Measurements from ENCODE around the gene KDM3A.

KDM3A gene

GRCh38 chr2:86433137-86433536 lies 8.0 kb upstream of the KDM3A start:
- DNase-seq: no peak

DNA sequence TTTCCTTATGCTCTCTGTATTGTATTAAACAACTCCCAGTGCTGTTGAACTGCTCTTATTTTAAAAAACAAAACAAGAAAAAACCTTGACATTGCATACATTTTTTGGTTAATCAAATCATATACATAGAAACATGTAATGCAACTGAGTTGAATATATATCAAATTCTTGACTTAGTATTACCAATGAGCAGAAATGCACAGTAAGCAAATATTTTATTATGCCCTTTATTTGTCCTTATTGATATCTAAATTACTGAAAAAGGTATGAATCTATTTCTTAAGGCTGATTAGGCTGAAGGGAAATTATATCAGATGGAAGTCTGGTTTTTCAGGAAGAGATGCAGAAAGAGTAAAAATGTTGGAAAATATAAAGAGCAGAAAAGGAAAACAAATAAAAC lies 6.9 kb upstream of the KDM3A start:
- DNase-seq: no peak

DNA sequence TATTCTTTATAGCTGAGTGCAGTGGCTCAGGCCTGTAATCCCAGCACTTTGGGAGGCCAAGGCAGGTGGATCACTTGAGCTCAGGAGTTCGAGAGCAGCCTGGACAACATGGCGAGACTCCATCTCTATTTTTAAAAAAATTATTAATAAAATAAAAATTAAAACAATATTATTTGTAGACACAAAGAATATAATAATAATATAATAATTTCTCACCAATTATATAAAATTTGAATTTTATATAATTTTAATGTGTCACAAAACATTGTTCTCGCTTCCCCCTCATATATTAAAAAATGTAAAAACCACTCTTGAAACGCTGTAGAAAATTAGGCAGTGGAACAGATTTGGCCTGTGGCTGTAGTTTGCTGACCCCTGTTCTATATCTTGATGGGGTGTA lies 5.6 kb upstream of the KDM3A start:
- DNase-seq: no peak

DNA sequence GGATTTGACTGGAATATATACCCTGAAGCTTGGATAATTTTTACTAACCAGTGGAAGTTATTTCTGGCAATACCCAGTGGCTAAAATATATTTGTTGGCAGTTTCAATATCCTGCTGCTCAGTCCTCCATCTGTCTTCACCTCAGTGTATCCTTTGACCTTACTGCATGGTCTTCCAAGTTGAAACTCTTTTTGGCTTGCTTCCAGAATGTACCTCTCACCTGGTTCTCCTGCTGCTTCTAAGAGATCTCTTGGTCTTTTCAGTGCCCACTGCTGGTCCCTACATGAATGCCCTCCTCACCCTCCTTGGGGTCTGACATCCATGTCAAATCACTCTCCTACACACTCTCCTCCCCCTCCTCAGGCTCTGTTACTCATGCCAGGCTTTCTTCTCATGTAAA lies 4.8 kb upstream of the KDM3A start:
- no peak for DNase-seq

DNA sequence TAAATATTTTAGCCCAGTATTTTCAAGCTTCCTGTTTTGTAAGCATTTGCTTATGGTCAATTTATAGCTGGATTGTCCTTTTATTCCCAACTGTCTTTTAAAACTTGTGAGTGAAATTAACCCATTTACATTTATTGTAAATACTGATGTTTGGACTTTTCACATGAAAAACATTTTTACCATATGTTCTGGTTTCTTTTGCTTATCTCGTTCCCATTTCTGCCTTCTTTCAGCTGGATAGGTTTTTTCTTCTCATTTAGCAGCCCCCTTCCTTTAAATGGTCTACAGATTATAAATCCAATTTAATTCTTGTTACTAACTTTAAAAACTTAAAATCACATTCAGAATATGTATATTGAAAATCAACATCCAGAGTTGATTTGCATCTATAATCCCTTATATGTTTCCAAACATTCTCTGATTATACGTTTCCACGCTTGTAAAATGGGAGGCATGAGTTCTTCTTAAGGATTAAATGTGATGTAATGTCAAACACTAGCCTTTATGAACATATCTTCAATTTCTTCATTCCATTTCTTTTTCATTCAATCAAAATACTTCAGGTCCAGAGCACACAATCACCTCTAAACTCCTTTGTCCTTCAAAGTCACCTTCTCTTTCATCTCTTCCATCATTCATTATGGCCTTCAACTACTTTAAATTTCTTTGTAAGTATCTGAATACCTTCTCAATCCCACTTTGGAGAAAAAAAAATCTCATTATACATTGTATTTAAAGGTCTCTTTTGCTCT lies 1.1 kb upstream of the KDM3A start:
- no peak for DNase-seq

DNA sequence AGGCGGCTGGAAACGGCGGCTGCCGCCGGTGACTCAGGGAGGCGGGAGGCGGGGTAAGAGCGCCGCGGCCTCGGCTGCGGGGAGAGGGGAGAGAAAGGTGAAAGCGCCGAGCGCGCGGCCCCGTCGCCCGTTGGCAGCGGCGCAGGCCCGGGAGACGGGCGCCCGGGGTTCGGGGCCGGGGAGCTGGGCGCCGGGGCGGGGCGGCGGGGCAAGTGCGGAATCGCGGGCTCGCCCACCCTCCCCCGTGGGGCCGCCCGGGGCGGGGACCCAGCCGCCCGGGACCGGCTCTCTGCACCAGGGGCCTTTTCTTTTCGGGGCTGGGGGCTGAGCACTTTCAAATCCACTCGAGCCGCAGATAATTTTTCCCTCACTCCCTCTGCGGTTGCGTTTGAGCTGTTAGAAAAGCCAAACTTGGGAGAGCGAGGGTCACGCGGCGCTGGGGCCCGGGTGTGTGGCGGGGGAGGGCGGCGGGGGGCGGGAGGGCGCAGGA lies 266 bp downstream of the KDM3A start:
- no peak for DNase-seq

DNA sequence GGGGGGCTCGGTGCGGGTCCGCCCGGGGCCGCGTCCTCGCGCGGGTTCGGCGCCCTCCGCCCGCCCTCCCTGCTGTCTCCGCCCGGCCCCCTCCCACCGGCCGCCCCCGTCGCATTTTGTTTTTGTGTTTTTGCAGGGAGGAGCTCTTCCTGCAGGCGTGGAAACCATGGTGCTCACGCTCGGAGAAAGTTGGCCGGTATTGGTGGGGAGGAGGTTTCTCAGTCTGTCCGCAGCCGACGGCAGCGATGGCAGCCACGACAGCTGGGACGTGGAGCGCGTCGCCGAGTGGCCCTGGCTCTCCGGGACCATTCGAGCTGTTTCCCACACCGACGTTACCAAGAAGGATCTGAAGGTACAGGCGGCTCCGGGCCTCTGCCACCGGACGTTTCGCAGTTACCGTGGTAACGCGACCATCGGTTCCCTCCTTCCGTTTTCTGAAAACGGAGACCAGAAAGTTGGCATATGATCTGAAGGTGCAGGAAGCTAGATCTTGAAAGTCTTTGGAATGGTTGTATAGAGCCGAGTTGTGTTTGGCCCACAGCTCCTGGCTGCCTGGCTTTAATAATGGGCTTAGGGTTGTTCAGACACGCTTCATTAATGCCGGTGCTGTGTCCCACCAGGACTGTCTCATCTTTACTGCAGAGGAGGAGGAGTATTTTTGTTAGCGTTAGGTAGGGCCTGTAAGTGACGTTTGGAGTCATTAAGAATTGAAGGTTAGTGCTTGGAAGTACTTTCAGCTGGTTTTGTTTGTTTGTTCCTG lies 891 bp downstream of the KDM3A start:
- peak; percentile 83 for DNase-seq

DNA sequence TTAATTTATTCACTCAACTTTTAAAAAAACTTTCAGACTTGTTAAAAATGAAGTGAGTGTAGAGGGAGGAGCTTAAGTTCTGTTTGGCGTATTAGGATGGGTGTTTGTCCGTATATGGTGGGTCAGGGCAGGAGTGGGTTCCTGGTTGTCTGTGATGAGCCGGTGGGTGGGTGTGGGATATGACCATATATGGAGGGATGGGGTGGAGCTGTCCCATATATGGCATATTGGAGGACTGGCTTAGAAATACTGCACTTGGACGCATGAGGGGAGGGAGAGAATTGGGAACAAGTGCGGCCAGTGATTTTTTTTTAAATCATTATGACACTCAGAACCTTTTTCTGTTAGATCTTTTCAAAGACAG lies 1.5 kb downstream of the KDM3A start:
- DNase-seq: peak; percentile 89

DNA sequence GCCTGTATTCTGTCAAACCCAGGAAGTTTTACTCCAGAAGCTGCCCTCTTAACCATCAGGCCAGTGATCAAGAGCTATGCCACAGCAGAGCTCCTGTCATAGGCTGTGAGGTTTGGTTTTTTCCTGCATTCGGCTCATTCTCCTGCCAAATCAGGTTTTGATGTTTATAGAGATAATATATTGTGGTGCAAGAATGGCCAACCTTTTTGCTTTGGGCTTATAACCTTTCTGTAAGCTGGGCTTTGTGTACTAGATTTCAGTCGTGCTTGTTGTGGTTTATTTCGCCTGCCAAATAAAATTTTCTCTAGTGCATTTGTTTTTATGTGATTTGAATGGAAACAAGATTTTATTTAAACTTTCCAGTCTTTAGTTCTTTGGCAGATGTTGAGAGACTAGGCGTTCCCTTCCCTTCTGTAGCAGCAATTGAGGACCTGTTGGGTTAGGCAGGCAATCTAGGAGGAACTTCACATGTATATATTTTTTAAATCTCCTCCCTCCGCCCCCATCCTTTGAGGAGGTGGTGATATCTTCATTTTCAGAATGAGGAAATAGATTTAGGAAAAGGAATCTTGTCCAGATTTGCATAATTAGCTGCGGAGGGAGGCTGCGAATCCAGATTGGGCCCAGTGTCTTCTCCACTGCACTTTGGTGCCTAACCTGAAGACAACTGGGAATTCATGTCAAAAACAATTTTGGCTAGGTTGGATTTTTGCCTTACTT lies 2.6 kb downstream of the KDM3A start:
- DNase-seq: no peak

- no peak for DNase-seq
Measured at GRCh38 chr2:86445436-86445835, 4.3 kb downstream of the KDM3A start.

- no peak for DNase-seq
Measured at GRCh38 chr2:86446060-86446459, 4.9 kb downstream of the KDM3A start.

GRCh38 chr2:86453836-86454235 lies 12.7 kb downstream of the KDM3A start:
- DNase-seq: peak; percentile 52

DNA sequence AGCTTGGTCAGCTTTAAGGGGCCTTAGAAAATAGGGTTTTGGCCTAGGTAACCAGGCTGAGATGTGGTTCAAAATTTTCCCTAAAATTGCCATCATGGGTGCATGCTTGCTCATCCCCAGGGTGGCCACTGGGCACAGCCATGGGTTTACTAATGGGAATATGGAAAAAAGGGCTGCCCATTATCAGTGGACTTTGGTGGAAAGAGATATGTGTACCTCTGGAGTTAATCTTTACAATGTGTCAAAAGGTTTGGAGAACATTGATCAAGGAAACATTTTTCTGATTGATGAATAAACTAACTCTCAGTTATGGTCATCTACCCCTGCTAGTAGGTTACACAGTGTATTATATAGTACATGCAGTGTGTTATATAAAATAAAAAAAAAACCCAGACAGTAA lies 13.1 kb downstream of the KDM3A start:
- no peak for DNase-seq

- no peak for DNase-seq
Measured at GRCh38 chr2:86455181-86455580, 14.0 kb downstream of the KDM3A start.

GRCh38 chr2:86461042-86461743 lies 20.0 kb downstream of the KDM3A start:
- DNase-seq: no peak

GRCh38 chr2:86464652-86465051 lies 23.5 kb downstream of the KDM3A start:
- peak; percentile 56 for DNase-seq

GRCh38 chr2:86466306-86466705 lies 25.1 kb downstream of the KDM3A start:
- no peak for DNase-seq

DNA sequence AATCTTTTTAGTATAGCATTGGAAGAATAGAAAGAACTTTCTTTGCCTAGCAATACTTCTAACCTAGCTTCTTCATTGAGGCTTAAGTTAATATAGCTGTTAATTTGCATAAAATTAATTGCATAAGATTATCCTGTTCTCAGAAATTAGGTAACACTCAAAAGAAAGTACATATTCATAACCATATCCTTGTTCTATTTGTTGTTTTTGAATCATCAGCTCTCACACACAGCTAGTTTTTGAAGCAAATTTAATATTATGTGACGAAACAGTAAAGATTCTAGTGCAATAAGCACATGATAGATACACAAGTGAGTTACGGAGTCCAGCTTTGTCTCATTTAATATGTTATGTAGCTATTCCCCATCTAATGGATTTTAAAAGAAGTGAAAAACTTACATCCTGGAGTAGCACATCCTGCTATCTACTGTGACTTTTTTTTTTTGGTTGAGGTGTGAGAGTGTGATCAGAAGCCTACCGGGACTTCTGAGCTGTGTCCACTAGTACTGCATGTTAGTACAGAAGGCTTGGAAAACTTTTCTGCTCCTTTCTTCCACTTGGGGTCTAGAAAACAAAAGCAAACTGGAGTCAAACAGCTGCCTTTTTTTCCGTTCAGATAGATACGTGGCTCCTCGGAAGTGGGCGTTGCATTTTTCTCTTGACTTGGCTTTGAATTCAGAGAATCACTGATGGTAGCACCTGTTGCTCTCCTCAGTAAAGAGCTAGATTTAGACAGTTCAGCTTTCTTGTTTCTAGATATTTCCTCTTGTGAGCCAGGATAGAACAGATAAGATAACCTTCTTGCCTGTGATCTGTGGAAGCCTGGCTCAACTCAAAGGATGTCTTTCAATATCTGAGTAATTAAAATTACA lies 27.2 kb downstream of the KDM3A start:
- DNase-seq: no peak

DNA sequence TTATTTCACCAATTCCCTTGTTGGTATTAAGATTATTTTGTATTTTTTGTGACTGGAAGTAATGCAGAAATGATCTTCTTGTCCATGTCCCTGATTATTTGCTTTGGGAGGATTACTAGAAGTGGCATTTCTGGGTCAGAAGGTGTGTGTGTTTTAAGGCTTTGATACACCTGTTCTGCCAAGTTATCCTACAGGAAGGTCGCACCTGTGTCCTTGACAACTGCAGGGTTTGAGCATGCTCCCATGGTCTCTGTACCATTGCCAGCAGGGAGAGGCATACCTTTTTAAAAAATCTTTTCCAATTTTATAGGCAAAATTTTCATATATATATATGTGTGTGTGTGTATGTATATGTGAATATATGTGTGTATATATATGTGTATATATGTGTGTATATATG lies 29.7 kb downstream of the KDM3A start:
- DNase-seq: no peak

GRCh38 chr2:86471637-86472036 lies 30.5 kb downstream of the KDM3A start:
- DNase-seq: no peak

DNA sequence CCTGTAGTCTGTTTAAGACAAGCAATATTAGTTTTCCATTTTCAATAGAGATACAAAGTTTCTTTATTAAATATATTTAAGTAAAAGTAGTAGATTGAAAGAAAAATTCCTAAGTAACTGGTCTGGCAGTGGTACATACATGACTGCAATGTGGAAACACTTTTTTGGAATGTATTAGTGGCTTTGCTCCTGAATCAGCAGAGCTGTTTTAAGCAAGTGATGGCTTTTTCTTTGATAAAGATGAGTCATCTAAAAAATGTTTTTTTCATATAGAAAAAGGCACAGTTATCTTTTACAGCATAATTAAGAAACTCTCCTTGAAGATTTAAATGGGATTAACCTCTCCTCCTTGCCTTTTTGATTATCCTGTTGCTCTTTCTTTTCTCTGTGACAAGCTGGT lies 34.9 kb downstream of the KDM3A start:
- DNase-seq: no peak

DNA sequence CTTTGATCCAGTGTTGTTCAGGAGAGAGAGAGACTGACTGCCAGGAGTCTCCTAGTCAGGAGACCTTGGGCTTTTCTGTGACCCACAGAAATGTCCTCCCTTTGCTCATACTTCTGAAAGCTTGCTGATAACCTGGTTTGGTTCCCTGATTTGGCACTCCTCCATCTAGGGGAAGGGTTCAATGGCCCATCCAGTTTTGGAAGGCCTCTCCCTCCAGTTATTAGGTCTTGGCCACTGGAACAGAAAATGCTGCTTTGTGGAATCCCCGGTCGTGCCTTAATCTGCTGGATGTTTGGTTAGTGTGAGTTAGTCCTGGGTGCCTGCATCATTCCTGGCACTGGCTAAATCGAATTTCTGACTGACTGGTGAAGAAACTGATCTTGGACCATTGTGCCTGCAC lies 35.7 kb downstream of the KDM3A start:
- no peak for DNase-seq

Data from left hindlimb (tissue), 1 donor.